Cardiac ventricle fibroblast (primary cell): ENCODE measurements around the gene PHKA2. TPM values are rescaled to one million over a fixed set of nuclear protein-coding genes. Genes with fewer than 3 reads are reported as not detected.

ENCODE experiments used
- total RNA-seq: library from RNA; depleted of rRNA; stranded (reverse); fragments of >200 nt; gene quantifications from 2 replicates; pipeline ENCODE4 v1.2.3, GENCODE V29; 2015

The PHKA2 gene, protein sequence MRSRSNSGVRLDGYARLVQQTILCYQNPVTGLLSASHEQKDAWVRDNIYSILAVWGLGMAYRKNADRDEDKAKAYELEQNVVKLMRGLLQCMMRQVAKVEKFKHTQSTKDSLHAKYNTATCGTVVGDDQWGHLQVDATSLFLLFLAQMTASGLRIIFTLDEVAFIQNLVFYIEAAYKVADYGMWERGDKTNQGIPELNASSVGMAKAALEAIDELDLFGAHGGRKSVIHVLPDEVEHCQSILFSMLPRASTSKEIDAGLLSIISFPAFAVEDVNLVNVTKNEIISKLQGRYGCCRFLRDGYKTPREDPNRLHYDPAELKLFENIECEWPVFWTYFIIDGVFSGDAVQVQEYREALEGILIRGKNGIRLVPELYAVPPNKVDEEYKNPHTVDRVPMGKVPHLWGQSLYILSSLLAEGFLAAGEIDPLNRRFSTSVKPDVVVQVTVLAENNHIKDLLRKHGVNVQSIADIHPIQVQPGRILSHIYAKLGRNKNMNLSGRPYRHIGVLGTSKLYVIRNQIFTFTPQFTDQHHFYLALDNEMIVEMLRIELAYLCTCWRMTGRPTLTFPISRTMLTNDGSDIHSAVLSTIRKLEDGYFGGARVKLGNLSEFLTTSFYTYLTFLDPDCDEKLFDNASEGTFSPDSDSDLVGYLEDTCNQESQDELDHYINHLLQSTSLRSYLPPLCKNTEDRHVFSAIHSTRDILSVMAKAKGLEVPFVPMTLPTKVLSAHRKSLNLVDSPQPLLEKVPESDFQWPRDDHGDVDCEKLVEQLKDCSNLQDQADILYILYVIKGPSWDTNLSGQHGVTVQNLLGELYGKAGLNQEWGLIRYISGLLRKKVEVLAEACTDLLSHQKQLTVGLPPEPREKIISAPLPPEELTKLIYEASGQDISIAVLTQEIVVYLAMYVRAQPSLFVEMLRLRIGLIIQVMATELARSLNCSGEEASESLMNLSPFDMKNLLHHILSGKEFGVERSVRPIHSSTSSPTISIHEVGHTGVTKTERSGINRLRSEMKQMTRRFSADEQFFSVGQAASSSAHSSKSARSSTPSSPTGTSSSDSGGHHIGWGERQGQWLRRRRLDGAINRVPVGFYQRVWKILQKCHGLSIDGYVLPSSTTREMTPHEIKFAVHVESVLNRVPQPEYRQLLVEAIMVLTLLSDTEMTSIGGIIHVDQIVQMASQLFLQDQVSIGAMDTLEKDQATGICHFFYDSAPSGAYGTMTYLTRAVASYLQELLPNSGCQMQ
- 6.1 and 13.8 TPM in 2 replicates for total RNA-seq

DNA sequence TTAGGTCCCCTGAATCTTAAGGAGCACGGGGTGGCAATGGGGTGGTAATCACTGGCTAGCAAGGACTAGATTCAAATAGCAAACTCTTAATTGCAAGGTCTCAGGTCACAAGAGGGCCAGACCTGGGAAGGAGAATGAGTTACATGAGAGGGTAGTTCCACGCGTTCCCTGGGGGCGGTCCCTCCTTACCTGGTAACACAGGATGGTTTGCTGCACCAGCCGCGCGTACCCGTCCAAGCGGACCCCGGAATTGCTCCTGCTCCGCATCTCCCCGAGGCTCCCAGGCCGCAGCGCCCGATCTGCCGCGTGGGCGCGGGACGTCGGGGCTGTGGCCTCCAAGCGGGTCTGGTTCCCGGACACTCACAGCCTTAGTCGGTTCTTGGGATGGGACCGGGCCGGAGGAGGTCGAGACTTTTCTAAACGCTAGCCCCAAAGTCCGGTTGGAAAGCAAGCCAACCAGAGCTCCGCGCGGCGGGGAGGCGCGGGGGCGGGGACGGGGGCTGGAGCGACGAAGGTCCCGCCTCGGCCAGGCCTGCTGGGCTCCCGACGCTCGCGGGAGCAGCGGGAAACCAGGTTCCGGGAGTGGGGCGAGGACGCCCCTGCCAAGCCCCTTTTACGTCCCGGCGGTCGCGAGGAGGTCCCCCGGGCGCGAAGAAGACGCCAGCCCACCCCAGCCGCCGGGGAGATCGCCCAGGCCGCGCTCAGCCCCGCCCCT lies at the start of gene PHKA2:
Gene PHKA2 (minus strand): TSS at position 449 of the 715 bp plus-strand sequence. CDS start 182 bp downstream, at position 267.

Other genes starting within 250 kb of the PHKA2 start
- gene ADGRG2, start 138.4 kb upstream of the PHKA2 start, total RNA-seq, result 0.37 and 0.39 TPM in 2 replicates